SK-N-MC (cell line): ENCODE results near the gene THADA.

Experiments
- DNase-seq: peaks from one replicate; pipeline ENCODE4 v3.0.0-alpha.2; 2011; ENCODE audit warnings: low read depth, low spot score
- H3K27ac ChIP-seq: fragments of 200-600 bp; sonication (generic); 2 replicates; pipeline ENCODE4 v1.5.1; 2016; ENCODE audit warnings: mixed run types
- H3K36me3 ChIP-seq: fragments of 200-600 bp; sonication (generic); 2 replicates; pipeline ENCODE4 v1.6.1; 2017; ENCODE audit warnings: antibody characterized with exemption, low read length, mixed read lengths; ENCODE audit not compliant: insufficient read depth
- H3K4me3 ChIP-seq: fragments of 200-600 bp; sonication (generic); 2 replicates; pipeline ENCODE4 v1.5.1; 2016
- H3K9ac ChIP-seq: fragments of 200-600 bp; sonication (generic); 2 replicates; pipeline ENCODE4 v1.8.0; 2017; ENCODE audit warnings: mixed run types, mixed read lengths; ENCODE audit not compliant: insufficient read length
- H3K9me3 ChIP-seq: fragments of 200-600 bp; sonication (generic); 2 replicates; pipeline ENCODE4 v1.6.1; 2017; ENCODE audit warnings: low read depth, mild to moderate bottlenecking, antibody characterized with exemption, low read length, moderate library complexity, mixed read lengths
- EZH2 ChIP-seq: fragments of 200-600 bp; sonication (generic); IDR thresholded peaks from one replicate; pipeline ENCODE4 v1.6.1; 2017; ENCODE audit warnings: antibody characterized with exemption
- FOXP2 ChIP-seq: optimal IDR thresholded peaks from 2 replicates; pipeline ENCODE3; 2011; ENCODE audit warnings: mild to moderate bottlenecking, moderate library complexity; ENCODE audit not compliant: insufficient read depth; ENCODE audit errors: extremely low read length, control extremely low read depth
- POLR2AphosphoS5 ChIP-seq: IDR thresholded peaks from 2 replicates; pipeline ENCODE4 v1.6.1; 2012; ENCODE audit warnings: mild to moderate bottlenecking, low read depth, low read length, borderline replicate concordance

The THADA gene

DNA sequence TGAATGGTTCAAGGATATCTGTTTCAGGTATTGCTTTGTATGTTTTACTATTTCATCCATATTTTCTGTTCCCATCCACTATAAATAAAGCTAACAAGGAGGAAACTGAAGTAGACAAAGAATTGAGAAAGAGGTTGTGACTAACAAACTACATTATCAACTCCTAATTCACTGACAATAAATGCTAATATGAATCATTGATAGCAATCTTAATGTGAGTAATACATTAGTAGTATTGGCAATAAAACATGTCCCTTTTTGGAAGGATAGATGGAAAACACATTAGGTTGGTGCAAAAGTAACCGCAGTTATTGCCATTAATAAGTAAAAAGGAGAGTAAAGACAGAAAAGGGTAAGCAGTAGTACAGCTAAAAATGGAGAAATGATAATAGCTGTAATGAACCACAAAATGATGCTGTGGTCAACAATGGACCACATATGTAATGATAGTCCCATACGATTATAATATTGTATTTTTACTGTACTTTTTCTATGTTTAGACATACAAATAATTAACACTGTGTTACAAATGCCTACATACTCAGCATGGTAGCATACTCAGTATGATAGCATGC is 104.7 kb downstream of the THADA start:
- no peaks in the 10 kb centered on the region for H3K9me3 ChIP-seq
- no peak for DNase-seq
- no peak overlapping the region for H3K4me3 ChIP-seq
- no peak overlapping the region for H3K9ac ChIP-seq
- TF ChIP-seq POLR2AphosphoS5: no peak
- TF ChIP-seq FOXP2: no peak
- TF ChIP-seq EZH2: no peak
- no peak overlapping the region for H3K27ac ChIP-seq
- H3K36me3 ChIP-seq: no peaks in the 10 kb centered on the region; the same call in 1 of the 2 replicates

DNA sequence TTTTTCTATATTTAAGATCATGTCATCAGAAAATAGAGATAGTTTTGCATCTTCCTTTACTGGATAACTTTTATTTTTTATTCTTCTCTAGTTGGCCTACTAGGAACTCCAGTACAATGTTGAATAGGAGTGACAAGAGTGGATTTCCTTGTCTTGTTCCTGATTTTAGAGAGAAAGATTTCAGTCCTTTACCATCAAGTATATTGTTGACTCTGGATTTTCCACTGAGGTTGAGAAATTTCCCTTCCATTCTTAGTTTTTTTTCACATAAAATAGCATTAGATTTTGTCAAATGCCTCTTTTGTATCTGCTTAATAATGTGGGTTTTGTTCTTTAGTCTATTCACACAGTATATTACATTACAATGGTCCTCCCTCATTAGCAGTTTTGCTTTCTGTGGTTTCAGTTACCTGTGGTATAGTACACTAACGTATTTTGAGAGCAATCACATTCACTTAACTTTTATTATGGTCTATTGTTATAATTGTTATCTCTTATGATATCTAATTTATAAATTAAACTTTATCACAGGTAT is 105.5 kb downstream of the THADA start:
- Histone ChIP-seq H3K9ac (no peak overlapping the region), H3K36me3 (no peaks in the 10 kb centered on the region), H3K27ac (no peak overlapping the region), H3K9me3 (no peaks in the 10 kb centered on the region), H3K4me3 (no peak overlapping the region)
- TF ChIP-seq FOXP2 (no peak), POLR2AphosphoS5 (no peak), EZH2 (no peak)
- DNase-seq: no peak

- no peak overlapping the region for H3K27ac ChIP-seq
- no peak for DNase-seq
- H3K4me3 ChIP-seq: no peak overlapping the region
- no peaks in the 10 kb centered on the region for H3K9me3 ChIP-seq
- no peaks in the 10 kb centered on the region for H3K36me3 ChIP-seq
- no peak for TF ChIP-seq EZH2
- H3K9ac ChIP-seq: no peak overlapping the region
Observed at GRCh38 chr2:43488737-43489136, 107.1 kb downstream of the THADA start.

- Histone ChIP-seq H3K9me3 (no peaks in the 10 kb centered on the region), H3K9ac (no peak overlapping the region), H3K36me3 (no peaks in the 10 kb centered on the region), H3K27ac (no peak overlapping the region), H3K4me3 (no peak overlapping the region)
- DNase-seq: no peak
- no peak for TF ChIP-seq EZH2
- TF ChIP-seq POLR2AphosphoS5: no peak
- no peak for TF ChIP-seq FOXP2
Observed at GRCh38 chr2:43486603-43487002, 109.2 kb downstream of the THADA start.

- H3K27ac ChIP-seq: no peak overlapping the region
- H3K9ac ChIP-seq: no peak overlapping the region
- peak; percentile 57 for DNase-seq
- TF ChIP-seq EZH2 (no peak), POLR2AphosphoS5 (no peak)
- no peak overlapping the region for H3K4me3 ChIP-seq
- no peaks in the 10 kb centered on the region for H3K36me3 ChIP-seq
- no peaks in the 10 kb centered on the region for H3K9me3 ChIP-seq
Observed at GRCh38 chr2:43484323-43484930, 111.4 kb downstream of the THADA start.

- no peaks in the 10 kb centered on the region for H3K9me3 ChIP-seq
- no peak for DNase-seq
- no peak overlapping the region for H3K27ac ChIP-seq
- no peaks in the 10 kb centered on the region for H3K36me3 ChIP-seq
- no peak overlapping the region for H3K9ac ChIP-seq
- TF ChIP-seq POLR2AphosphoS5: no peak
- no peak for TF ChIP-seq FOXP2
- no peak for TF ChIP-seq EZH2
- H3K4me3 ChIP-seq: no peak overlapping the region
Observed at GRCh38 chr2:43482961-43483360, 112.9 kb downstream of the THADA start.

- Histone ChIP-seq H3K36me3 (no peaks in the 10 kb centered on the region), H3K9me3 (no peaks in the 10 kb centered on the region), H3K4me3 (no peak overlapping the region), H3K9ac (no peak overlapping the region), H3K27ac (no peak overlapping the region)
- no peak for TF ChIP-seq POLR2AphosphoS5
- TF ChIP-seq FOXP2: no peak
- no peak for TF ChIP-seq EZH2
- DNase-seq: no peak
Observed at GRCh38 chr2:43481927-43482542, 113.8 kb downstream of the THADA start.

DNA sequence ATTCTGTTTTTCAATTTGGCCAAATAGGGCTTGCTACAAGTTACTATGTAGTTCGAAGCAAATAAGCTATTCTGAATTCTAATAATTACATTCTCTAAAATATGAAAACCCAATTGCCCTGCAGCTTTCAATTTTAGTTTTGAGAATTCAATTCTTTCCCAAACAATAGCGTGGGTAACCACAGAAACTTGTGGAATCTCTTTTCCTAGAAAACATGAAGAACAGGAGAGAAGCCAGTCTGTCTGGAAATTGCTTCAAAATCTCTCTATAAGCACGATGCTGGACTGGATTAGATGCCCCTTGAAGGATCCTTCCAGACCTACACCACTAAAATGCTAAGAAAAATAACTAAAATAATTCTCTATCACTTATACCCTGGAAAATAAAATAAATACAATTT is 115.0 kb downstream of the THADA start:
- TF ChIP-seq FOXP2: no peak
- no peak for DNase-seq
- no peak overlapping the region for H3K9ac ChIP-seq
- no peak overlapping the region for H3K27ac ChIP-seq
- H3K9me3 ChIP-seq: no peaks in the 10 kb centered on the region
- H3K36me3 ChIP-seq: no peaks in the 10 kb centered on the region
- H3K4me3 ChIP-seq: no peak overlapping the region

- H3K36me3 ChIP-seq: no peaks in the 10 kb centered on the region
- no peak overlapping the region for H3K9ac ChIP-seq
- H3K27ac ChIP-seq: no peak overlapping the region
- no peak for DNase-seq
- H3K9me3 ChIP-seq: no peaks in the 10 kb centered on the region
- no peak overlapping the region for H3K4me3 ChIP-seq
- TF ChIP-seq EZH2 (no peak), POLR2AphosphoS5 (no peak), FOXP2 (no peak)
Observed at GRCh38 chr2:43478412-43479086, 117.3 kb downstream of the THADA start.
